SU-DHL-6 (cell line): Measurements from ENCODE around the gene ATPAF1.
"Not testable (repeated sequence)": the region's sequence is repeated elsewhere in the genome, so short reads cannot be mapped to it uniquely, and the experiment has no call there.

Source experiments
- H2AFZ ChIP-seq: fragments of 200-600 bp; sonication (generic); 2 replicates; pipeline ENCODE4 v1.6.1; 2014; ENCODE audit warnings: low read depth, mild to moderate bottlenecking, moderate library complexity, mixed read lengths, antibody characterized with exemption, low read length; ENCODE audit not compliant: severe bottlenecking
- H3F3A ChIP-seq: fragments of 200-600 bp; shearing (Covaris generic); 2 replicates; pipeline ENCODE4 v1.6.0; 2016; ENCODE audit warnings: antibody characterized with exemption, mild to moderate bottlenecking; ENCODE audit not compliant: insufficient read depth
- H3K27ac ChIP-seq: fragments of 200-600 bp; sonication (generic); 2 replicates; pipeline ENCODE4 v1.5.1; 2016; ENCODE audit warnings: low read depth, mild to moderate bottlenecking, low read length, moderate library complexity, mixed read lengths
- H3K27me3 ChIP-seq: fragments of 200-600 bp; sonication (generic), shearing (Covaris generic); 2 replicates; pipeline ENCODE4 v1.6.0; 2014; ENCODE audit warnings: mild to moderate bottlenecking, low read length
- H3K36me3 ChIP-seq: fragments of 200-600 bp; sonication (generic); 2 replicates; pipeline ENCODE4 v1.6.1; 2014; ENCODE audit warnings: mild to moderate bottlenecking, low read length, mixed read lengths
- H3K4me2 ChIP-seq: fragments of 300-600, 200-600 bp; shearing (Covaris generic), sonication (generic); 2 replicates; pipeline ENCODE4 v1.6.0; 2014; ENCODE audit warnings: low read length, low read depth, mild to moderate bottlenecking; ENCODE audit not compliant: poor library complexity, severe bottlenecking
- H3K4me3 ChIP-seq: fragments of 200-600 bp; sonication (generic); 2 replicates; pipeline ENCODE4 v1.5.1; 2014; ENCODE audit warnings: antibody characterized with exemption, low read length, mild to moderate bottlenecking, mixed read lengths; ENCODE audit not compliant: insufficient read depth, poor library complexity, severe bottlenecking
- H3K79me2 ChIP-seq: fragments of 200-600 bp; sonication (generic); 2 replicates; pipeline ENCODE4 v1.6.1; 2014; ENCODE audit warnings: mild to moderate bottlenecking, low read length, moderate library complexity; ENCODE audit not compliant: insufficient read depth
- H3K9ac ChIP-seq: fragments of 200-600 bp; sonication (generic); 2 replicates; pipeline ENCODE4 v1.7.0; 2014; ENCODE audit warnings: mild to moderate bottlenecking, low read length
- H3K9me2 ChIP-seq: fragments of 200-600 bp; sonication (generic); replicated peaks from 2 replicates; pipeline ENCODE4 v1.6.1; 2014; ENCODE audit warnings: low read length; ENCODE audit not compliant: insufficient read depth
- H3K9me3 ChIP-seq: fragments of 200-600 bp; sonication (generic); 2 replicates; pipeline ENCODE4 v1.6.1; 2014; ENCODE audit warnings: low read length, mixed read lengths; ENCODE audit not compliant: insufficient read depth
- H4K20me1 ChIP-seq: fragments of 200-600 bp; sonication (generic); 2 replicates; pipeline ENCODE4 v1.6.1; 2014; ENCODE audit warnings: low read depth, mild to moderate bottlenecking, antibody characterized with exemption, low read length, moderate library complexity, mixed read lengths
- EZH2phosphoT487 ChIP-seq: fragments of 200-600 bp; sonication (generic), shearing (Covaris generic); conservative IDR thresholded peaks from 2 replicates; pipeline ENCODE4 v1.6.1; 2018; ENCODE audit warnings: mild to moderate bottlenecking, antibody characterized with exemption, low read length, moderate library complexity, mixed read lengths
- TF ChIP-seq, protein P1 (sequence below): fragments of 200-600 bp; sonication (generic); IDR thresholded peaks from one replicate; pipeline ENCODE4 v1.5.1; 2017; ENCODE audit warnings: antibody characterized with exemption, mild to moderate bottlenecking, low read length, moderate library complexity; ENCODE audit not compliant: insufficient read depth, poor library complexity, severe bottlenecking

The ATPAF1 gene

DNA sequence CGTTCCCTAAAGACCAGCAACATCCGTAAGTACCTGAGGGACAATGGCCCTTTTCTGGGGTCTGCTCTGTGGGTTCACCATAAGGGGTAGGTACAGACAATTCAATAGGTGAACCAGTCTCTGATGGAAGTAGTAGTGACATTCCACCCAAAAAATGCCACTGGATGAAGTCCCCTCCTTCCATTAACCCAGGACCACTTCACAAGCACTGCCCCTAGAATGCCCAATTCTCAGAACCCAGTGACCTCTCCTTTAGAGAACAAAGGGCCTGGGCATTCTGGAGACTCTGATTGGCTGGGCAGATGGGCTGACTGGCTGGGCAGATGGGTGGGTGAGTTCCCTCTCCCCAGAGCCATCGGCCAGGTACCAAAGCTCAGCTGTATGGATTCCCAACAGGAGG, 3.4 kb upstream of the ATPAF1 start, which contains the start of gene TEX38:
Gene TEX38 (plus strand): TSS at position 301 of the 400 bp plus-strand sequence. CDS start 81 bp downstream, at position 382.
- Histone ChIP-seq H3K27ac (no peak within 1 kb of the TSS), H3F3A (peaks cover 13% of the 10 kb centered on the region), H3K79me2 (peaks cover 7% of the 10 kb centered on the region; the same call in 1 of the 2 replicates), H3K4me3 (no peak within 1 kb of the TSS), H4K20me1 (no peaks in the 10 kb centered on the region), H2AFZ (no peak within 1 kb of the TSS), H3K27me3 (no peaks in the 10 kb centered on the region), H3K9me2 (no peaks in the 10 kb centered on the region), H3K9me3 (no peaks in the 10 kb centered on the region), H3K36me3 (0 out of 2 replicates have a peak, but pooled peaks cover 2% of the 10 kb centered on the region), H3K9ac (no peak within 1 kb of the TSS), H3K4me2 (no peak within 1 kb of the TSS)
- TF ChIP-seq, protein P1, sequence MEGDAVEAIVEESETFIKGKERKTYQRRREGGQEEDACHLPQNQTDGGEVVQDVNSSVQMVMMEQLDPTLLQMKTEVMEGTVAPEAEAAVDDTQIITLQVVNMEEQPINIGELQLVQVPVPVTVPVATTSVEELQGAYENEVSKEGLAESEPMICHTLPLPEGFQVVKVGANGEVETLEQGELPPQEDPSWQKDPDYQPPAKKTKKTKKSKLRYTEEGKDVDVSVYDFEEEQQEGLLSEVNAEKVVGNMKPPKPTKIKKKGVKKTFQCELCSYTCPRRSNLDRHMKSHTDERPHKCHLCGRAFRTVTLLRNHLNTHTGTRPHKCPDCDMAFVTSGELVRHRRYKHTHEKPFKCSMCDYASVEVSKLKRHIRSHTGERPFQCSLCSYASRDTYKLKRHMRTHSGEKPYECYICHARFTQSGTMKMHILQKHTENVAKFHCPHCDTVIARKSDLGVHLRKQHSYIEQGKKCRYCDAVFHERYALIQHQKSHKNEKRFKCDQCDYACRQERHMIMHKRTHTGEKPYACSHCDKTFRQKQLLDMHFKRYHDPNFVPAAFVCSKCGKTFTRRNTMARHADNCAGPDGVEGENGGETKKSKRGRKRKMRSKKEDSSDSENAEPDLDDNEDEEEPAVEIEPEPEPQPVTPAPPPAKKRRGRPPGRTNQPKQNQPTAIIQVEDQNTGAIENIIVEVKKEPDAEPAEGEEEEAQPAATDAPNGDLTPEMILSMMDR, result no peak
- no peak for TF ChIP-seq EZH2phosphoT487

DNA sequence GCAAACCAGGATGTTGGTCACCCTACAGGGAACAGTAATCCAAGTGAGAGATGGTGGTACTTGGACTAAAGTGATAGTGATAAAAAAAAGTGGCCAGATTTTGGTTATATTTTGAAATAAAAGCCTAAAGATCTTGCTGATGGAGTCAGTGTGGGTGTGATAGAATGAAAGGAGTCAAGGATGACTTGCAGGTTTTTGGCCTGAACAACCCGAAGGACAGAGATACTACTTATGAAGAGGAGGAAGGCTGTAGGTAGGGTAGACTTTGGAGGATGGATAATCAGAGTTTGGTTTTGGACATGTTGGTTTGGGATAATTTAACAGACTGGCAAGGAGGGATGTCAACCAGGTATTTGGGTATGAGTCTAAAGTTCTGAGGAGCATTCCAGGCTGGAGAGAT, 2.0 kb upstream of the ATPAF1 start:
- Histone ChIP-seq H3K9me2 (no peaks in the 10 kb centered on the region), H3K9ac (no peak overlapping the region), H4K20me1 (no peaks in the 10 kb centered on the region), H3K4me2 (no peak overlapping the region), H3K79me2 (peaks cover 7% of the 10 kb centered on the region; the same call in 1 of the 2 replicates), H3K36me3 (0 out of 2 replicates have a peak, but pooled peaks cover 2% of the 10 kb centered on the region), H3K27ac (no peak overlapping the region), H3K9me3 (no peaks in the 10 kb centered on the region), H3F3A (peaks cover 13% of the 10 kb centered on the region), H3K27me3 (no peaks in the 10 kb centered on the region), H2AFZ (no peak overlapping the region), H3K4me3 (no peak overlapping the region)
- TF ChIP-seq EZH2phosphoT487, result no peak
- TF ChIP-seq, protein P1, result no peak

- H3K4me3 ChIP-seq, result no peak overlapping the region
- H2AFZ ChIP-seq, result no peak overlapping the region
- no peaks in the 10 kb centered on the region for H3K9me3 ChIP-seq
- H3K27me3 ChIP-seq, result no peaks in the 10 kb centered on the region
- H3K27ac ChIP-seq, result no peak overlapping the region
- H3K36me3 ChIP-seq, result 0 out of 2 replicates have a peak, but pooled peaks cover 6% of the 10 kb centered on the region
- no peaks in the 10 kb centered on the region for H3K9me2 ChIP-seq
- peaks cover 13% of the 10 kb centered on the region for H3F3A ChIP-seq
- H3K79me2 ChIP-seq, result peaks cover 7% of the 10 kb centered on the region; the same call in 1 of the 2 replicates
- H4K20me1 ChIP-seq, result no peaks in the 10 kb centered on the region
- no peak overlapping the region for H3K4me2 ChIP-seq
- TF ChIP-seq, protein P1, result no peak
- no peak for TF ChIP-seq EZH2phosphoT487
- H3K9ac ChIP-seq, result no peak overlapping the region
Measured at GRCh38 chr1:46665983-46666382, 2.2 kb downstream of the ATPAF1 start.

DNA sequence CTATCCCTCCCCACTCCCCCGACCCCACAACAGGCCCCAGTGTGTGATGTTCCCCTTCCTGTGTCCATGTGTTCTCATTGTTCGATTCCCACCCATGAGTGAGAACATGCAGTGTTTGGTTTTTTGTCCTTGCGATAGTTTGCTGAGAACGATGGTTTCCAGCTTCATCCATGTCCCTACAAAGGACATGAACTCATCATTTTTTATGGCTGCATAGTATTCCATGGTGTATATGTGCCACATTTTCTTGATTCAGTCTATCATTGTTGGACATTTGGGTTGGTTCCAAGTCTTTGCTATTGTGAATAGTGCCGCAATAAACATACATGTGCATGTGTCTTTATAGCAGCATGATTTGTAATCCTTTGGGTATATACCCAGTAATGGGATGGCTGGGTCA, 5.2 kb downstream of the ATPAF1 start:
- H3K79me2 ChIP-seq, H3K9me2 ChIP-seq, H3K27ac ChIP-seq, H3F3A ChIP-seq, H2AFZ ChIP-seq, H3K27me3 ChIP-seq, H3K4me3 ChIP-seq, H3K4me2 ChIP-seq, H3K9me3 ChIP-seq, H3K9ac ChIP-seq, H4K20me1 ChIP-seq, H3K36me3 ChIP-seq: not testable (repeated sequence)

DNA sequence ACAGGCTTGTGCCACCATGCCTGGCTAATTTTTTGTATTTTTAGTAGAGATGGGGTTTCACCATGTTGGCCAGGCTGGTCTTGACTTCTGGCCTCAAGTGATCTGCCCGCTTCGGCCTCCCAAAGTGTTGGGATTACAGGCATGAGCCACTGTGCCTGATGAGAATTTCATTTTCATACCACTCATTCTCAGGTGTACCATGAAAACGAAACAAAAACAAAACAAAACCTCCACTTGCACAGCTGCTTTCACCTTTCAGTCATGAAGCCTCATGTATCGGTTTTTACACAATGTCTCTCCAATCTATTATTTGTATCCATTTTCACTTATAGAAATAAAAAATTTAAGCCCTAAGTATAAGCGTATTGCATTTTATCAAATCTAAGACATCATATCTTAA, 8.0 kb downstream of the ATPAF1 start:
- H3K9me3 ChIP-seq, H3K27ac ChIP-seq, H3K79me2 ChIP-seq, H3K27me3 ChIP-seq, H3K9me2 ChIP-seq, H4K20me1 ChIP-seq, H3K4me3 ChIP-seq, H3K9ac ChIP-seq, H3F3A ChIP-seq, H2AFZ ChIP-seq, H3K4me2 ChIP-seq: not testable (repeated sequence)
- H3K36me3 ChIP-seq, result peaks cover 28% of the 10 kb centered on the region; the same call in 1 of the 2 replicates
